Measurements from ENCODE around the gene RAP1GDS1.

- TF ChIP-seq CTCF (IDR thresholded peaks at IDR 0.05) (no peak), POLR2A (IDR thresholded peaks at IDR 0.05) (no peak)
Observed at GRCh38 chr4:98377559-98377958, 116.4 kb downstream of the RAP1GDS1 start.
